GM18517 (cell line): ENCODE results near the gene OGG1.

ENCODE experiments used
- ATAC-seq: cut with Tn5 transposase; IDR thresholded peaks from one replicate; pipeline ENCODE4 v1.9.1; 2021; ENCODE audit warnings: mild to moderate bottlenecking, moderate library complexity; ENCODE audit not compliant: unreplicated experiment

The OGG1 gene

DNA sequence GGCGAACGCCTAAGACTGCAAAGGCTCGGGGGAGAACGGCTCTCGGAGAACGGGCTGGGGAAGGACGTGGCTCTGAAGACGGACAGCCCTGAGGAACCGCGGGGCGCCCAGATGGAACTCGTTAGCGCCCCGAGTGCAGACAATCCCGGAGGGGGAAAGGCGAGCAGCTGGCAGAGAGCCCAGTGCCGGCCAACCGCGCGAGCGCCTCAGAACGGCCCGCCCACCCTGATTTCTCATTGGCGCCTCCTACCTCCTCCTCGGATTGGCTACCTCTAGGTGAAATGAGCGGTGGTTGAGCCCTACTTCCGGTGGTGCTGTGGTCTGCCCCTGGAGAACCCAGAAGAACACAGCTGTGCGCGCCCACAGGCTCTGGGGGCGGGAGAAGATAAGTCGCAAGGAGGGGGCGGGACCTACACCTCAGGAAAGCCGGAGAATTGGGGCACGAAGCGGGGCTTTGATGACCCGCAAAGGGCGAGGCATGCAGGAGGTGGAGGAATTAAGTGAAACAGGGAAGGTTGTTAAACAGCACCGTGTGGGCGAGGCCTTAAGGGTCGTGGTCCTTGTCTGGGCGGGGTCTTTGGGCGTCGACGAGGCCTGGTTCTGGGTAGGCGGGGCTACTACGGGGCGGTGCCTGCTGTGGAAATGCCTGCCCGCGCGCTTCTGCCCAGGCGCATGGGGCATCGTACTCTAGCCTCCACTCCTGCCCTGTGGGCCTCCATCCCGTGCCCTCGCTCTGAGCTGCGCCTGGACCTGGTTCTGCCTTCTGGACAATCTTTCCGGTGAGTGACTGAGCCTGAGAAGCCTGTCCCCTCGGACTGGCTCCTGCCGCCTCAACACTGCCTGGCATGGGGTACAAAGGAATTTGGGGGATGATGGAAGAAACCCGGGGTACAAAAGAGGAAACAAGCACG lies at the start of gene OGG1:
Gene OGG1, plus strand, starts transcription at position 308 of the 911 bp plus-strand sequence. Its CDS starts 335 bp downstream, at position 643.
- peak; percentile 80 for ATAC-seq

DNA sequence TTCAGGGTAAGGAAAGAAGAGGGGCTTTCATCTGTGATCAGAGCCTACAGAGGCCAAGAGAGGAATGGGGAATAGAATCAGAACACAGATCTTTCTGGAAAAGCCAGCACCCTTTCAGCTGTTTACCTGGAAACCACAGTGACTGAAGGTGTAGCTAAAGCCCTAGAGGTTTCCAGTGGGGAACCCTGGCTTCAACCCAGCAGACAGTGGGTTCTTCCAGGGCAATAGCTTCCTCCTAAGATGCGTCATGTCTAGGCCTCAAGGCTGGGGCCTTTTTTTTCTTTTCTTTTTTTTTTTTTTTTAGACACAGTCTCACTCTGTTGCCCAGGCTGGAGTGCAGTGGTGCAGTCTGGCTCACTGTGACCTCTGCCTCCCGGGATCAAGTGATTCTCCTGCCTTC lies 49.2 kb upstream of the OGG1 start:
- no peak for ATAC-seq

DNA sequence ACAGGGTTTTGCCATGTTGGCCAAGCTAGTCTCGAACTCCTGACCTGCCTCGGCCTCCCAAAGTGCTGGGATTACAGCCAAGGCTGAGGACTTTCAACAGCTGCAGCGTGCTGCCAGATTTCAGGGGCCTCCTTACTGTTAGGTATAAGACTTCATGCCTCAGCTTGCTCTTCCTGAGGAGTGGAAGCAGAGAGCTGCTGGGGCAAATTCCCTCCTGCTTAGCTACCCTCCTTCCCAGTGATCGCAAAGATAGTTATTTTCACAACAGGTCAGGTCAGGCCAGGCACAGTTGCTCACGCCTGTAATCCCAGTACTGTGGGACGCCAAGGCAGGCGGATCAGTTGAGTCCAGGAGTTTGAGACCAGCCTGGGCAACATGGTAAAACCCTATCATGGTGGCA lies 48.7 kb upstream of the OGG1 start:
- ATAC-seq, result no peak

DNA sequence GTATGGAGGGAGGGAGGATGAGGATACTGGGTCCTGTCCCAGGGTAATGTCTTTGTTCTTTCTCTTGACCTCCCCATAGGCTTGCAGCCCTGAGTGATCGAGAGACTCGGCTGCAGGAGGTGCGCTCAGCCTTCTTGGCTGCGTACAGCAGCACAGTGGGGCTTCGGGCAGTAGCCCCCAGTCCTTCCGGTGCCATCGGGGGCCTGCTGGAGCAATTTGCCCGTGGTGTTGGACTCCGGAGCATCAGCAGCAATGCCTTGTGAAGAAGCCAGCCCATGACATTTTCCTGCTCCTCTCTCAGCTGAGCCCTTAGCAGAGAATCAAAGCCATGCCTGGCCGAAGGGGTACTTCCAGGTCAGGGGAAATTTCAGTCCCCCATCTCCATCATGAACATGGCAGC lies 48.0 kb upstream of the OGG1 start:
- ATAC-seq, result no peak

DNA sequence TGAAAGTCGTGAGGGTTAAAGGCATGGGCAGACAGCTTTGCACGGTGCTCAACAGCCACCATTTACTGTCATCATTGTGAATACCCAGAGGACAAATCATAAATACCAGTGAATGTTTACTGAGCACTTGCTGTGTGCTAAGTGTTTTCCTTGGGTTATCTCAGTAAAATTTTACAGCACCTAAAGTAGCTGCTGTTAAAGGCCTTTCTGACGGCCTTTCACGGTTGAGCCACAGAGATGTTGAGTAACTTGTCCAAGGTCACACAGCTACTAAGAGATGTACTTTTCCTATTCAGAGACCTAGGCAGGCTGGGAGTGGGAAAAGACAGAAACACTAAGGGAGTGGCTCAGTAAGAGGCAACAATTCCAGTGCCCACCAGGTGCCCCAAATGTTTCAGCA lies 46.5 kb upstream of the OGG1 start:
- no peak for ATAC-seq

DNA sequence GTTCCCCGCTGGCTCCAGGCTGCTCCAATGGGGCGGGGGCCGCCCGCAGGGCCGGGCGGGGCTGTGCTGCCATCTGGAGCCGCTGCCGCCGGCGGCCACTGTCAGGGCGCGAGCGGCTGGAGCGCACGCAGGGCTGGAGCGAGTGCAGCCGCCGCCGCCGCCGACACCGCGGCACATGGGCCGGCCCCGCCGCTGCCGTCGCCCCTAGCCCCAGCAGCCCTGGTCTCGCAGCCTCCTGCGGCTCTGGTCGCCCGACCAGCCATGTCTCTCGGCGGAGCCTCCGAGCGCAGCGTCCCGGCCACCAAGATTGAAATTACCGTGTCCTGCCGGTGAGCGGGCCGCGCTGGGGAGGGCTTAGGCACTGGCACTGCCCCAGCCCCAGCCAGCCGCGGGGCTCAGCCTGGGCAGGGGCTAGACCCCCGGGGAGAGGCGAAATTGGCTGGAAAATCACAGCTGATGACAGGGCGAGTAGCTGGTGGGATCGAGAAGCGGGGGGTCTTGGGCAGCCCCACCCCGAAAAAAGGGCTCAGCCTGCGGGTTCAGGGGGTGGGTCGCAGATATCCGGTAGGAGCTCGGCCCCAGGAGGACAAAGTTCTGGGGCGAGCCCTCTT lies 45.9 kb upstream of the OGG1 start, which contains the start of gene CPNE9:
Gene CPNE9, plus strand, starts transcription at position 98 of the 611 bp plus-strand sequence. Its CDS starts 164 bp downstream, at position 262.
- ATAC-seq, result no peak

DNA sequence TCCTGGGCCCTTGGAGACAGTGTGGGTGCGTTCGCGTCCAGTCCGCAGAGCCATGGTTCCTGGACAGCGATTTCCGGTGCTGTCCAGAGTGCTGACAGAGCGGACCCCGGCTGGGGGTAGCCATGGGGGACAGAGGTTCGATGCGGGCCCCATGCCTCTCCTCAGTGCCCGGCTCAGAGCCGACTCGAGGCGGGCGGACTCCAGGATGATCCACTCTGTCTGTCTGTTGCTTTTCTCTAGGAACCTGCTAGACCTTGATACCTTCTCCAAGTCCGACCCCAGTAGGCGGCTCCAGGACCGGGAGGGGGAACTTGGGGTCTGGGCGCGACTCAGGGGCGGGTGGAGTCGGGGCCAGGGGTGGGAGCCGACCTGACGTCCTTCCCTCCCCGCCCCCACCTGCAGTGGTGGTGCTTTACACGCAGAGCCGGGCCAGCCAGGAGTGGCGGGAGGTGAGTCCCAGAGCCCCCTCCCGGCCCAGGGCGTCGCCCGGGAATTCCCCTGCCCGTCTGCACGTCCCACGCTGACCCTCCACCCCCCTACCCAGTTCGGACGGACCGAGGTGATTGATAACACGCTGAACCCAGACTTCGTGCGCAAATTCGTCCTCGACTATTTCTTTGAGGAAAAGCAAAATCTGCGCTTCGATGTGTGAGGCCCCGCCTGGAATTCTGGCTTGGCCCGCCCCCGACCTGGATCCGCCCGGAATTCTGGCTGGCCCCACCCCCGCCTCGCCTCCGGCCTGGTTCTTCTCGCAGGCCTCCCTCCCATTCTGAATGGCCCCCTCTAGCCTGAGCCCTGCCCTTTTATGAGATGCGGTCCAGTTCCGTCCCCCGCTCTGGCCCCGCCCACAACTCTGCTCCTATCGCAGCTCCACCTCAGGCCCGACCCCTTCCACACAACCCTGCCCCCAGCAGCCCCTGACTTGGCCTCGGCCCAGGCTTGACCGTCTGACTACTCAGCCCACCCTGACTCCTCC lies 45.1 kb upstream of the OGG1 start:
- no peak for ATAC-seq

DNA sequence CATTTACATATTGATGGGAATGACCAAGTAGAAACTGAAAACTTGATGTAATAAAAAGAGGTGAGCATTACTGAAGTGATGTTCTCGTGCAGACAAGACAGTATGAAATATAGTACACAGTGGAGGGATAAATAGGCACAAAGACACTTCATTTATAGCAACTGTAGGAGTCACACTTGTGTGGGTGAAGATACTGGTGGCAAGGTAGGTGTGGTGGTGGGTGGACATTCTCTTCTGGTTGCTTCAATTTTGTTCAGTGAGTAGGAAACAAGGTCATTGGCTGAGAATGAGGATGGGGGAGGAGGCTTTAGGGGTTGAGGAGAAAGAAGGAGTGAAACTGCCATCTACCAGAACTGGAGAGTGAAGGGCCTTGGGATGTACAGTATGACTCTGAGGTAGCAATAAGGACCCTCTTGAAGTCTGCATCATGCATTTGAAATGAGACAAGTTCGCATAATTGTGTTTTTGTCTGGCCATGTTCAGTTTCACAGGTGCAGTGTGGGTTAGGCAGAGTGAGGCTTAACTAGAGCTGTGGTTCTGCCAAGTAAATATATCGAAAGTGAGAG lies 39.5 kb upstream of the OGG1 start:
- no peak for ATAC-seq

DNA sequence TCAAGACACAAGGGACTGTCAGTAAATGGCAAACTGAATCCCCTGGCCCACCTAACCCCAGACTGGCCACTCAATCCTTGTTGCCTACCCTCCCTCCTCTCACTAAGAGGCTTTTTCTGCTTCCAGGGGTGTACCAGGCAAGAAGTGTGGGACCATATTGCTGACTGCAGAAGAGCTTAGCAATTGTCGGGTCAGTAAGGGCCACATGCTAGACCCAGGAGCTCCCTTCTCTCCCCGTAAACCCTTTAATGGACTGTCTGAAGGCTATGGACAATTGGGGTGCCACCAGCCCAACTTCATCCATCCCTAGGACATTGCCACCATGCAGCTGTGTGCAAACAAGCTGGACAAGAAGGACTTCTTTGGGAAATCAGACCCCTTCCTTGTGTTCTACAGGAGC lies 37.3 kb upstream of the OGG1 start:
- ATAC-seq, result no peak

DNA sequence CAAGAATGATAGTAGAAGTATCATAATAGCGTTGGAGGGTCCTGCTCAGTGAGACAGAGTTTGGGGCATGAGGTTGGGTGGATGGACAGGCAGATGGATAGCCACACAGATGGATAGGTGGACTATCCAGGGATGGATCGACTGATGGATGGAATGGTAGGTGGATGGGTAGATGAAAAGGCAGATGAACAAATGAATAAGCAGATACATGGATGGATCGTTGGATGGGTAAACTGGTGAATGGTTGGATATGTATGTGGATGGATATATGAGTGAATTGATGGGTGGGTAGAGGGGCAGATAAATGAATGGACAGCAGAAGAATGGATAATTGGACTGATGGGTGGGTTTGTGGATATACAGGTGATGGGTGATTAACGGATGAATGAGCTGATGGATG lies 36.6 kb upstream of the OGG1 start:
- no peak for ATAC-seq

DNA sequence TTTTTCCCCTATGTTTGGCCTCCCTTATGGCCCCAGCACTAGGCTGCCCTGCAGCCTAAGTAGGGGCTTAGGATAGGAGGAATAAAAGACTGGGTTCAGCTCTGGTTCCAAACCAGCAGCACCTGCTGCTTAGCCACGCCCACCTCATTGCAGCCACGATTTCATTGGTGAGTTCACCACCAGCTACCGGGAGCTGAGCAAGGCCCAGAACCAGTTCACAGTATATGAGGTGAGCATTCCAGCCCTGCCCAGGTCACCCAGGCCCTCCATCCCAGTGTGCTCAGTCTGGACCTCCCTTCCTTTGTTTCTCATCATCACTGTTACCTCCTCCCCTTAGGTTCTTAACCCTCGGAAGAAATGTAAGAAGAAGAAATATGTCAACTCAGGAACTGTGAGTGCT lies 34.6 kb upstream of the OGG1 start:
- ATAC-seq, result no peak

DNA sequence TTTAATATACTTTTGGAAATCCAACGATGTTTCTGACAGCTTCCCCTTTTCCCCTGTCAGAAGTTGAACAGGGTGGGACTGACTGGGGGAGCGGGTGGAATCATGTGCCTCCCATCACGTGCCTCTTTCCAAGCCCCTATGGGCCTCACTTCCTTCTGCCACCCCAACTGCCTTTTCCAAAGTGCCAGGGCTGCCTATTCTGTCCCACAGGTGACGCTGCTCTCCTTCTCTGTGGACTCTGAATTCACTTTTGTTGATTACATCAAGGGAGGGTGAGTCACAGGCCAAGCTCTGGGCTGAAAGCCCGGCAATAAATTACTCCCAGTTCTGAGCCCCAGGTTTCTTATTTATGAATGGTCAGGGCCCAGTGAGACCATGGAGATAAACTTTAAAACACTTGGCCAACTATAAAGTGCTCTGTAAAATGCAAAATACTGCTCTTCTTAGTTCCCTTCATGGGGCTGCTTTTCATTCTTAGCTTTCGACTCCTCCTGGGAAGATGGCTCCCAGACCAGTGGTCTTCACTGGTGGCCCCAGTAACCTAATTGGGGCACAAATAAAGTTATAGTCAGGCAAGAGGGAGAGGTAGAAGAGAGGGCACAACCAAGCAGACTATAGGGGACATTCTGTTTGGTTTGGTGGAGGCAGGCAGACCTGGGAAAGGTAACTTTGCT lies 33.9 kb upstream of the OGG1 start:
- ATAC-seq, result no peak

DNA sequence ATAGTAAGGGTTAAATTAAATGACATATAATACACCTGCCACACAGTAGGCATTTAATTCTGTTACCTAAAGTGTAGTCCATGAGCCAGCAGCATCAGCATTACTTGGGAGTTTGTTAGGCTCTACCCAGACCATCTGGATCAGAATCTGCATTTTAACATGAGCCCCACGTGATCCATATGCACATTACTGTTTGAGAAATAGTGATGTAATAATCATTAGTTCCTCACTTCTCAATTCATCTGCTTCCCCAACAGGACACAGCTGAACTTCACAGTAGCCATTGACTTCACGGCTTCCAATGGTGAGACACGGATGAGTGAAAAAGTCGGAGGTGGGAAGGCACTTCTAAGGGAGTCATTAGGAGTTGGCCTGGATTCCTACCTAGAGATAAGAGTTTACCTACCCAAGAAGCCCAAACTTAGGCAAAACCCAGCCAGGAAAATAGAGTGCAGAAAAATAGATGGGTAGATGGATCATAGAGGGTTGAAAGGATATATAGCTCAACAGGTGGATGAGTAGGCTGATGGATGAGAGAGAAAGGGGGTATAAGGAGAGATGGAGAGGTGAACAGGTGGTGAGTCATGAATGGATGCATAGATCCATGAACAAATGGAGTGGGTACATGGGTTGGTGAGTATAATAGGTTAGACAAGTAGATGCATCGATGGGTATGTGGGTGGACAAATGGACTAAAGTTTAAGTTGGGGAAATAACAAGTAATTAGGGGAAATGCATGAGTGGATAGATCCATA lies 32.8 kb upstream of the OGG1 start:
- no peak for ATAC-seq

DNA sequence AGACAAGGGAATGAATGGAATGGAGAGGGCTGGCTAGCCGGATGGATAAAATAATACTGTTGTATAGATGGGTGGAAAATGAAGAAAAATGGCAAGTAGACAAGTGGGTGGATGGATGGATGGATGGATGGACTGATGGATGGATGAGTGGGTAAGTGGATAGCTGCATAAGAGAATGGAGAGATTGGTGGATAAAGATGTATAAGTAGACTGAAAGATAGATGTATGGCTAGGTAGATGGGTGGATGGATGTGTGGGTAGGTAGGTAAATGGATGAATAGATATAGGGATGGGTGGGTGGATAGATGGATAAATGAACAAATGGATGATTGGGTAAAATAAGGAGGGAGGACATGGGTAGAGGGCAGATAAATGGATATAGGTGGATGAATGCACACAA lies 32.2 kb upstream of the OGG1 start:
- no peak for ATAC-seq

DNA sequence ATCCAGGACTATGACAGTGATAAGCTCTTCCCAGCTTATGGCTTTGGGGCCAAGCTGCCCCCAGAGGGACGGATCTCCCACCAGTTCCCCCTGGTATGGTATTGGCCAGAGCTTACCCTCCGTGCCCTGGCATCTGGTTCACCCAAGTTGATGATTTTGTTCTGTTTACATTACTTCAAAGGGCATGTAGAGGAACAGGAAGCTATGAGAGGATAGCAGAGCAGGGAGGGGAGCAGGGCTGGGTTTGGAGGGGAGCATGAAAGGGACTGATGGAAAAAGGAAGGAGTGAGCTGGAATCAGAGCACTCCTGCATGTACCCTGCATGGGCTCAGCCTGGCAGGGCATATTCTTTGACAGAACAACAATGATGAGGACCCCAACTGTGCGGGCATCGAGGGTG lies 31.6 kb upstream of the OGG1 start:
- no peak for ATAC-seq

DNA sequence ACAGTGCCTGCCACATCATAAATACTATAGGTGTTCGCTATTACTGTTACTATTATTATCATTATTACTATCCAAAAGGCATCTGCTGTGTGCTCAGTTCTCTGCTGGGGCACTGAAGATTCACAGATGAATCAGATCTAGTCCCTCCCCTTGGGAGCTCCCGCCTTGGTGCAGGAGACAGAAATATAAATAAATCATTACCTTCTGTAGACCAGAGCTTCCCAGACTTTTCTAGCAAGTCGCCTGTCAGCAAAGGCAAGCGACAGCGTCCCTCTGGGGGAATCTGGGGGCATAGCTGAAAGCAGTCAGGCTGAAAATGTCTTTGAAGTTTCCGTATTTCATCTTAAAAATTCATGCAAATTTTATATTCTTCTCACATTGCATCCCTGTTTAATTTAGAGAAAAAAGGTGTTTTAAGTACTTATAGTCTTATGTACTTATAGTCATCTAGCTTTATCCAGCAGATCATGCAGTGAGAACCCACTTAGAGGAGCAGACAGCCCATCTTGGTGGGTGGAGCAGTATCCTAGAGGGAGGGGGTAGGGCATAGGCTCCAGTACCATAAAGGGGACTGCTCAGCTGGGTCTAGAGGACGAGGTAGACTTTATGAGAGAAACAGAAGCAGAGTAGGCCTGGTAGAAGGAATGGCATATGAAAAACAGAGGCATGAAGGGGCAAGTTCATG lies 28.6 kb upstream of the OGG1 start:
- no peak for ATAC-seq

DNA sequence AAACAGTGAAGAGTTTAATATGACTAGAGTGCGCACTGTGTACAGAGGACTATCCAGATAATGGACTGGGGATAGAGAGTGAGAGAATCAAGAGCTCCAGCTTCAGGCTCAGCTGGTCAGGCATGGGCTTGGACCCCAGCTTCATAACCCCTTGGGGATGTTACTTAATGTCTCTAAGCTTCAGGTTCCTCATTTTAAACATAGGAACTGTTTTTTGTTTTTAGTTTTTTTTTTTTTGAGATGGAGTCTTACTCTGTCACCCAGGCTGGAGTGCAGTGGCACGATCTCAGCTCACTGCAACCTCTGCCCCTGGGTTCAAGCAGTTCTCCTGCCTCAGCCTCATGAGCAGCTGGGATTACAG lies 28.1 kb upstream of the OGG1 start:
- ATAC-seq, result no peak

DNA sequence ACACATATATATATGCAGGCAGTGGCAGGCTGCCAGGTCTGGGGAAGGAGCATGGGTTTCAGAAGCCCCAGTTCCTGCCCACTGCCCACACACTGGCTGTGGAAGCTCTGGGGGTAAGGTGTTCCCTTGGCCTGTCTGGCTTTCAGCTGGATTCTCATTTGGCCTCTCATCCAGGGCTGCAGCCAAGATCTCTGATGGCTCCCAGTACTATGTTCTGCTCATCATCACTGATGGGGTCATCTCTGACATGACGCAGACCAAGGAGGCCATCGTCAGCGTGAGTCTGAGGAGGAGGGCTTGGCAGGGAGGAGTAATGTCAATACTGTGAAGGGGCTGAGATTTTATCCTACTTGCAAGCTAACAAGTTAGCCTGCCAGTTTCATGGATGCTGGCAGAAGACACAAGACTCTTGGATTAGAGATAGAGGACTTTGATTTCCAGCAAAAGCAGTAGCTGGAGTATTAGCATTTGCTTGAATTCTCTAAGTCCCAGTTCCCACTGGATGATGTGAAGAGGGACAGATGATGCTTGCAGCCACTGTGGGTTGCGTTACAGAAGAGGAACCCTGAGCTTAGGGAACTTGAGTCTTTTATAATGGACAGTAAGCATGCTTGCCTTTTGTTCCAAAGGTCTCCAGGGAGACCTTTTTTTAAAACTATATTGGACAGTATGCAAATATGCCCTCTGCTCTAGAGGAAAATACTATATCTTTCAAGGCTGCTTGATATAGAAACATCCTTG lies 23.8 kb upstream of the OGG1 start:
- no peak for ATAC-seq
